GM23338 (cell line): ENCODE results near the gene SPIRE1. TPM values are rescaled to one million over a fixed set of nuclear protein-coding genes. Genes with fewer than 3 reads are reported as not detected.

Experiments used
- ATAC-seq: fragments of 200-7000 bp; cut with Tn5 transposase; 3 replicates; pipeline ENCODE4 v1.9.1; 2020
- DNase-seq: peaks from one replicate; pipeline ENCODE4 v3.0.0-alpha.2; 2015; ENCODE audit warnings: low spot score
- H2AFZ ChIP-seq: fragments of 200-600 bp; sonication (generic); 2 replicates; pipeline ENCODE4 v1.8.0; 2016; ENCODE audit warnings: antibody characterized with exemption, mild to moderate bottlenecking, moderate library complexity
- H3F3A ChIP-seq: fragments of 200-600 bp; sonication (generic); replicated peaks from 2 replicates; pipeline ENCODE4 v1.8.0; 2017; ENCODE audit warnings: antibody characterized with exemption, mixed run types, low read depth
- H3K27ac ChIP-seq: fragments of 200-600 bp; sonication (generic); 2 replicates; pipeline ENCODE4 v1.6.1; 2016; ENCODE audit warnings: low read depth
- H3K27me3 ChIP-seq: fragments of 200-600 bp; sonication (generic); 2 replicates; pipeline ENCODE4 v1.8.0; 2016; ENCODE audit warnings: mild to moderate bottlenecking, mixed run types, moderate library complexity; ENCODE audit not compliant: insufficient read depth
- H3K36me3 ChIP-seq: fragments of 200-600 bp; sonication (generic); 2 replicates; pipeline ENCODE4 v1.8.0; 2016; ENCODE audit warnings: mild to moderate bottlenecking; ENCODE audit not compliant: insufficient read depth
- H3K4me1 ChIP-seq: fragments of 200-600 bp; sonication (generic); 2 replicates; pipeline ENCODE4 v1.8.0; 2016; ENCODE audit warnings: mild to moderate bottlenecking, moderate library complexity; ENCODE audit not compliant: insufficient read depth
- H3K4me2 ChIP-seq: fragments of 200-600 bp; sonication (generic); 2 replicates; pipeline ENCODE4 v1.7.1; 2017; ENCODE audit warnings: mixed run types
- H3K4me3 ChIP-seq: fragments of 200-600 bp; sonication (generic); 2 replicates; pipeline ENCODE4 v1.6.1; 2016; ENCODE audit warnings: mixed run types
- H3K79me2 ChIP-seq: fragments of 200-600 bp; sonication (generic); replicated peaks from 2 replicates; pipeline ENCODE4 v1.8.0; 2017; ENCODE audit warnings: mild to moderate bottlenecking; ENCODE audit not compliant: insufficient read depth
- H3K9me2 ChIP-seq: fragments of 200-600 bp; sonication (generic); 2 replicates; pipeline ENCODE4 v1.8.0; 2017; ENCODE audit not compliant: insufficient read depth
- H4K20me1 ChIP-seq: fragments of 200-600 bp; sonication (generic); replicated peaks from 2 replicates; pipeline ENCODE4 v1.8.0; 2017; ENCODE audit warnings: mild to moderate bottlenecking; ENCODE audit not compliant: insufficient read depth
- H3K27ac Mint-ChIP-seq: 2 replicates; pipeline ENCODE4 v1.8.0; 2020; ENCODE audit warnings: inconsistent platforms, mild to moderate bottlenecking, moderate library complexity, mixed read lengths
- H3K27me3 Mint-ChIP-seq: 3 replicates; pipeline ENCODE4 v1.8.0; 2022; ENCODE audit warnings: low read depth, mild to moderate bottlenecking, moderate library complexity, mixed read lengths, inconsistent platforms; ENCODE audit not compliant: insufficient read depth, poor library complexity
- H3K36me3 Mint-ChIP-seq: 3 replicates; pipeline ENCODE4 v1.8.0; 2021; ENCODE audit warnings: low read depth, mild to moderate bottlenecking, inconsistent platforms, moderate library complexity, mixed read lengths
- H3K4me1 Mint-ChIP-seq: 3 replicates; pipeline ENCODE4 v1.8.0; 2020; ENCODE audit warnings: mild to moderate bottlenecking, inconsistent platforms, mixed read lengths
- H3K4me3 Mint-ChIP-seq: 3 replicates; pipeline ENCODE4 v1.8.0; 2021; ENCODE audit warnings: moderate library complexity, mild to moderate bottlenecking, inconsistent platforms, mixed read lengths
- H3K9me3 Mint-ChIP-seq: 3 replicates; pipeline ENCODE4 v1.8.0; 2020; ENCODE audit warnings: moderate library complexity, mild to moderate bottlenecking, inconsistent platforms, mixed read lengths
- CREB1 ChIP-seq: fragments of 250-450 bp; sonication (Bioruptor Pico); IDR thresholded peaks from 2 replicates; pipeline ENCODE4 v1.5.0; 2020; ENCODE audit warnings: low read depth, mild to moderate bottlenecking, moderate library complexity
- EZH2 ChIP-seq: fragments of 200-600 bp; sonication (generic); IDR thresholded peaks from one replicate; pipeline ENCODE4 v1.8.0; 2017; ENCODE audit warnings: antibody characterized with exemption, mild to moderate bottlenecking, low read depth; ENCODE audit not compliant: unreplicated experiment
- POLR2AphosphoS5 ChIP-seq: IDR thresholded peaks from 2 replicates; pipeline ENCODE4 v1.6.1; 2016; ENCODE audit warnings: antibody characterized with exemption, low read depth
- REST ChIP-seq: IDR thresholded peaks from one replicate; pipeline ENCODE4 v1.6.1; 2018; ENCODE audit warnings: antibody characterized with exemption; ENCODE audit not compliant: unreplicated experiment
- STAT1 ChIP-seq: IDR thresholded peaks from one replicate; pipeline ENCODE4 v1.6.1; 2016; ENCODE audit warnings: antibody characterized with exemption; ENCODE audit not compliant: unreplicated experiment
- ZNF114 ChIP-seq: fragments of 250-450 bp; sonication (Bioruptor Pico); IDR thresholded peaks from 2 replicates; pipeline ENCODE4 v1.5.0; 2020; ENCODE audit warnings: mild to moderate bottlenecking, moderate library complexity
- polyA plus RNA-seq: library from polyadenylated mRNA; unstranded; fragments of >200 nt; fragmentation: Nextera tagmentation; extraction: Ambion mirVana; gene quantifications from 2 replicates; pipeline ENCODE4 v1.2.1, GENCODE V29; 2016
- total RNA-seq: library from RNA; depleted of rRNA; stranded (reverse); fragments of >200 nt; shearing (Covaris generic); gene quantifications from 2 replicates; pipeline ENCODE4 v1.2.3, GENCODE V29; 2014
- TF ChIP-seq, protein P1 (sequence below): IDR thresholded peaks from 2 replicates; pipeline ENCODE4 v1.6.1; 2016; ENCODE audit warnings: antibody characterized with exemption

SPIRE1 gene
- total and polyA plus RNA-seq, 2 experiments from 2014 or later = 2.9 to 15.5 TPM

DNA sequence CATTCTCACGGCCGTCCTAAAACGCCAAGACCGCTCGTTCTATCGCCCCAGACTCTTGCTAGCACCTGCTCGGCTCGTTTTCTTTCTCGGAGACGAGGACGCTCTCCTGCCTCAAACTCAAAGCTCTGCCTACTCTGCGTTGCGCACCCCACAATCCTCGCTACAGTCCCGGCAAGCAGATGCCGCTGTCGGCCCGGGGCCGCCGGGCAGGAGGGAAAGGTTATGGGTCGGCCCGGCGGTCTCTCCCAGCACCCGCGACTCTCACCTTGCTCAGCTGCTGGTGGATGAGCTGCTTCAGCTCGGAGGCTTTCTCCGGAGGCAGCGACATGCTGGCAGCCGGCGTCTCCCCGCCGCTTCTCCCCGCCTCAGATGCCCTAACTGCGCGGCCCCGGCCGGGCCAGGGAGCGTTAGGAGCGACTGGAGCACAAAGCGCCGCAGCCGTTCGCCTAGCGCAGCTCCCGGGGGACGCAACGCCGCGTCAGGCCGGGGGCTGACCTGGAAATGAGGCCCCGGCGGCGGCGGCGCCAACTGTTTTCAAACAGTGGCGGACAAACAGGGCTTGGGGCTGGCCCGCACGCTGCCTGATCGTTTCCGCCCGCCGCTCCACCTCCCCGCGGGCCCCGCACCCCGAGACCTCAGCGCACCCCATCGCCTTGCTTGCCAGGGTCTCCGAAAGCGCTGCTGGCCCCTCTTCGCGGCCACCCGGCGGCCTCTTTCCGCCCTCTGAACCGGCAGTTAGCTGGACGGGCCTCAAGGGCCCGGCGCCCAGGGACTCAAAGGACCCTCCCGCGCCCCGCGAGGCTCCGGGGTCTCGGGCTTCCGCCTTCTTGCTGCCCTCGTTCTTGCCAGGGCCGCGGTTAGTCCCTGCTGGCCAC lies 44.6 kb upstream of the SPIRE1 start, which contains the start of the genes CEP76 and PSMG2:
Gene CEP76 (minus strand): TSS at position 503 of the 875 bp plus-strand sequence. CDS start 175 bp downstream, at position 328.
Gene PSMG2 (plus strand): TSS at position 822 of the 875 bp plus-strand sequence. CDS start 66 bp downstream, outside the sequence.
- peak within 1 kb of the TSS; percentile 93 for H3K4me2 ChIP-seq
- peak within 1 kb of the TSS; percentile 95 for H3K4me3 Mint-ChIP-seq
- DNase-seq (peak; percentile 90), ATAC-seq (peak; percentile 92)
- peaks cover 6% of the 10 kb centered on the region; the same call in 1 of the 3 replicates for H3K9me3 Mint-ChIP-seq
- H3K9me2 ChIP-seq = no peaks in the 10 kb centered on the region
- H2AFZ ChIP-seq = peak within 1 kb of the TSS; percentile 94
- H3K36me3 ChIP-seq = peaks cover 20% of the 10 kb centered on the region
- H3F3A ChIP-seq = peaks cover 11% of the 10 kb centered on the region; the same call in 1 of the 2 replicates
- H4K20me1 ChIP-seq = peaks cover 17% of the 10 kb centered on the region; the same call in 1 of the 2 replicates
- peaks cover 33% of the 10 kb centered on the region for H3K36me3 Mint-ChIP-seq
- H3K27me3 Mint-ChIP-seq = peaks cover 8% of the 10 kb centered on the region
- H3K4me1 Mint-ChIP-seq = peaks cover 23% of the 10 kb centered on the region
- H3K4me1 ChIP-seq = peaks cover 13% of the 10 kb centered on the region; the same call in 1 of the 2 replicates
- TF ChIP-seq STAT1 (no peak), POLR2AphosphoS5 (peak; percentile 73), REST (no peak), ZNF114 (no peak), EZH2 (no peak), CREB1 (peak; percentile 75)
- TF ChIP-seq, protein P1, sequence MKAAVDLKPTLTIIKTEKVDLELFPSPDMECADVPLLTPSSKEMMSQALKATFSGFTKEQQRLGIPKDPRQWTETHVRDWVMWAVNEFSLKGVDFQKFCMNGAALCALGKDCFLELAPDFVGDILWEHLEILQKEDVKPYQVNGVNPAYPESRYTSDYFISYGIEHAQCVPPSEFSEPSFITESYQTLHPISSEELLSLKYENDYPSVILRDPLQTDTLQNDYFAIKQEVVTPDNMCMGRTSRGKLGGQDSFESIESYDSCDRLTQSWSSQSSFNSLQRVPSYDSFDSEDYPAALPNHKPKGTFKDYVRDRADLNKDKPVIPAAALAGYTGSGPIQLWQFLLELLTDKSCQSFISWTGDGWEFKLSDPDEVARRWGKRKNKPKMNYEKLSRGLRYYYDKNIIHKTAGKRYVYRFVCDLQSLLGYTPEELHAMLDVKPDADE = peak; percentile 61
- peak within 1 kb of the TSS; percentile 81 for H3K4me3 ChIP-seq
- peak within 1 kb of the TSS; percentile 100 for H3K27ac Mint-ChIP-seq
- peak within 1 kb of the TSS; percentile 95 for H3K27ac ChIP-seq
- peaks cover 67% of the 10 kb centered on the region for H3K79me2 ChIP-seq
- no peaks in the 10 kb centered on the region for H3K27me3 ChIP-seq

DNA sequence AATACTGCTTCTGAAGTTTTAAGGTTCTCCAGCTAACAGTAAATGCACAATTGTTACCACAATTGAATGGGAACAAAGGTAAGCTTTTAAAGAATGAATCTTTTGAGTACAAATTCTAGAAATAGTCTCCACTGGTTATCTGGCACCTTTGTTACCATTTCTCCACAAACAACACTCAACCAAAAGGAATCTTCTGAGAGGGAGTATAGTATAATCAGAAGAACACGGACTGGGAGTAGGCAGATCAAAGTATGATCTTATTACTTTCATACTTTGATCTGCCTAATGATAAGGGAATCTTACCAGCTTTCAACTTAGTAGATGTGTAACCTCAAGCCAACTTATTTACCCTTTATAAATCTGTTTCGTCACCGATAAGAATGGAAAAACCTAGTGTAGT lies 43.3 kb upstream of the SPIRE1 start:
- Mint-ChIP-seq H3K9me3 (peaks cover 6% of the 10 kb centered on the region; the same call in 1 of the 3 replicates), H3K27ac (no peak overlapping the region), H3K27me3 (peaks cover 8% of the 10 kb centered on the region), H3K4me1 (peaks cover 23% of the 10 kb centered on the region), H3K36me3 (peaks cover 28% of the 10 kb centered on the region), H3K4me3 (peak overlapping the region; percentile 95)
- peaks cover 11% of the 10 kb centered on the region; the same call in 1 of the 2 replicates for H3F3A ChIP-seq
- peaks cover 17% of the 10 kb centered on the region; the same call in 1 of the 2 replicates for H3K36me3 ChIP-seq
- H3K9me2 ChIP-seq = no peaks in the 10 kb centered on the region
- H3K79me2 ChIP-seq = peaks cover 60% of the 10 kb centered on the region
- no peak for DNase-seq
- peak overlapping the region; percentile 81 for H3K4me3 ChIP-seq
- no peak for ATAC-seq
- H3K27me3 ChIP-seq = no peaks in the 10 kb centered on the region
- no peak overlapping the region for H2AFZ ChIP-seq
- peak overlapping the region; percentile 93 for H3K4me2 ChIP-seq
- peaks cover 13% of the 10 kb centered on the region; the same call in 1 of the 2 replicates for H3K4me1 ChIP-seq
- H3K27ac ChIP-seq = no peak overlapping the region
- H4K20me1 ChIP-seq = peaks cover 13% of the 10 kb centered on the region; the same call in 1 of the 2 replicates
- TF ChIP-seq REST = no peak
